ENCODE data around the gene NUBP2.

NUBP2 gene

GRCh38 chr16:1776991-1777374 is 5.8 kb upstream of the NUBP2 start:
- FAIRE-seq (no peak), DNase-seq (ENCODE audit: insufficient read length, low spot score) (no peak)
- no peak for TF ChIP-seq CTCF (IDR thresholded peaks at IDR 0.05; ENCODE audit: insufficient read depth, missing control alignments)

- no peak for DNase-seq (ENCODE audit: insufficient read length, low spot score)
- no peak for FAIRE-seq
- no peak for TF ChIP-seq CTCF (IDR thresholded peaks at IDR 0.05; ENCODE audit: insufficient read depth, missing control alignments)
These were observed 5.2 kb upstream of the NUBP2 start for GRCh38 chr16:1777375-1778199.

GRCh38 chr16:1778200-1779179 is 4.3 kb upstream of the NUBP2 start:
- no peak for TF ChIP-seq CTCF (IDR thresholded peaks at IDR 0.05; ENCODE audit: insufficient read depth, missing control alignments)
- DNase-seq (ENCODE audit: insufficient read length, low spot score) (no peak), FAIRE-seq (no peak)

GRCh38 chr16:1779234-1779701 is 3.5 kb upstream of the NUBP2 start:
- DNase-seq (ENCODE audit: insufficient read length, low spot score) (no peak), FAIRE-seq (no peak)
- no peak for TF ChIP-seq CTCF (IDR thresholded peaks at IDR 0.05; ENCODE audit: insufficient read depth, missing control alignments)

- TF ChIP-seq CTCF (IDR thresholded peaks at IDR 0.05; ENCODE audit: insufficient read depth, missing control alignments) = no peak
- DNase-seq (ENCODE audit: insufficient read length, low spot score) (no peak), FAIRE-seq (no peak)
These were observed 2.8 kb upstream of the NUBP2 start for GRCh38 chr16:1779741-1780676.

- no peak for DNase-seq (ENCODE audit: insufficient read length, low spot score)
- FAIRE-seq = no peak
- TF ChIP-seq CTCF (IDR thresholded peaks at IDR 0.05; ENCODE audit: insufficient read depth, missing control alignments) = no peak
These were observed 2.1 kb upstream of the NUBP2 start for GRCh38 chr16:1780677-1781072.

Data from D721Med (cell line).